GM12865 (cell line): ENCODE data around the gene AP3S1.
"Not testable (repeated sequence)": the region's sequence is repeated elsewhere in the genome, so short reads cannot be mapped to it uniquely, and the experiment has no call there.

Experiments used
- DNase-seq: peaks from one replicate; pipeline ENCODE4 v3.0.0; 2010; ENCODE audit warnings: low read depth
- H3K4me3 ChIP-seq: 2 replicates; pipeline ENCODE4 v1.5.1; 2011; ENCODE audit warnings: mild to moderate bottlenecking, low read depth, low read length, control low read depth
- TF ChIP-seq, protein P1 (sequence below): IDR thresholded peaks from 2 replicates; pipeline ENCODE4 v1.5.1; 2011; ENCODE audit warnings: low read length, control low read depth, low read depth, inconsistent platforms; ENCODE audit not compliant: insufficient read depth; ENCODE audit errors: missing control alignments

Gene AP3S1

DNA sequence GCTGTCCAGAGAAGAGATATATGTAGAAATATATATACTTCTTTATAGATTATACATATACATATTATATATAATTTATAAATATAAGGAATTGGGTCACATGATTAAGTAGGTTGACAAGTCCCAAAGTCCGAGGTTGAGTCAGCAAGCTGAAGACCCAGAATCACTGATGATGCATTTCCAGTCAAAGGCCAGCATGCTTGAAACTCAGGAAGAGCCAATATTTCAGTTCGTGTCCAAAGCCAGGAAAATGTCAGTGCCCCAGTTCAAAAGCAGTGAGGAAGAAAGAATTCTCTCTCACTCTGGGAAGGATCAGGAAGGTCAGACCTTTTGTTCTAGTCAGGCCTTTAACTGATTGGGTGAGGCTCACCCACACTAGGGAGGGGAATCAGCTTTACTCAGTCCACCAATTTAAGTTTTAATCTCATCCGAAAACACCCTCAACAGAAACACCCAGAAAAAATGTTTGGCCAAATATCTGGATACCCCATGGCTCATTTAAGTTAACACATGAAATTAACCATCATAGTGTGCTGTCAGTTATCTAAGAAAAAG, 78.5 kb downstream of the AP3S1 start:
- no peak overlapping the region for H3K4me3 ChIP-seq
- TF ChIP-seq, protein P1, sequence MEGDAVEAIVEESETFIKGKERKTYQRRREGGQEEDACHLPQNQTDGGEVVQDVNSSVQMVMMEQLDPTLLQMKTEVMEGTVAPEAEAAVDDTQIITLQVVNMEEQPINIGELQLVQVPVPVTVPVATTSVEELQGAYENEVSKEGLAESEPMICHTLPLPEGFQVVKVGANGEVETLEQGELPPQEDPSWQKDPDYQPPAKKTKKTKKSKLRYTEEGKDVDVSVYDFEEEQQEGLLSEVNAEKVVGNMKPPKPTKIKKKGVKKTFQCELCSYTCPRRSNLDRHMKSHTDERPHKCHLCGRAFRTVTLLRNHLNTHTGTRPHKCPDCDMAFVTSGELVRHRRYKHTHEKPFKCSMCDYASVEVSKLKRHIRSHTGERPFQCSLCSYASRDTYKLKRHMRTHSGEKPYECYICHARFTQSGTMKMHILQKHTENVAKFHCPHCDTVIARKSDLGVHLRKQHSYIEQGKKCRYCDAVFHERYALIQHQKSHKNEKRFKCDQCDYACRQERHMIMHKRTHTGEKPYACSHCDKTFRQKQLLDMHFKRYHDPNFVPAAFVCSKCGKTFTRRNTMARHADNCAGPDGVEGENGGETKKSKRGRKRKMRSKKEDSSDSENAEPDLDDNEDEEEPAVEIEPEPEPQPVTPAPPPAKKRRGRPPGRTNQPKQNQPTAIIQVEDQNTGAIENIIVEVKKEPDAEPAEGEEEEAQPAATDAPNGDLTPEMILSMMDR: no peak
- DNase-seq: no peak

DNA sequence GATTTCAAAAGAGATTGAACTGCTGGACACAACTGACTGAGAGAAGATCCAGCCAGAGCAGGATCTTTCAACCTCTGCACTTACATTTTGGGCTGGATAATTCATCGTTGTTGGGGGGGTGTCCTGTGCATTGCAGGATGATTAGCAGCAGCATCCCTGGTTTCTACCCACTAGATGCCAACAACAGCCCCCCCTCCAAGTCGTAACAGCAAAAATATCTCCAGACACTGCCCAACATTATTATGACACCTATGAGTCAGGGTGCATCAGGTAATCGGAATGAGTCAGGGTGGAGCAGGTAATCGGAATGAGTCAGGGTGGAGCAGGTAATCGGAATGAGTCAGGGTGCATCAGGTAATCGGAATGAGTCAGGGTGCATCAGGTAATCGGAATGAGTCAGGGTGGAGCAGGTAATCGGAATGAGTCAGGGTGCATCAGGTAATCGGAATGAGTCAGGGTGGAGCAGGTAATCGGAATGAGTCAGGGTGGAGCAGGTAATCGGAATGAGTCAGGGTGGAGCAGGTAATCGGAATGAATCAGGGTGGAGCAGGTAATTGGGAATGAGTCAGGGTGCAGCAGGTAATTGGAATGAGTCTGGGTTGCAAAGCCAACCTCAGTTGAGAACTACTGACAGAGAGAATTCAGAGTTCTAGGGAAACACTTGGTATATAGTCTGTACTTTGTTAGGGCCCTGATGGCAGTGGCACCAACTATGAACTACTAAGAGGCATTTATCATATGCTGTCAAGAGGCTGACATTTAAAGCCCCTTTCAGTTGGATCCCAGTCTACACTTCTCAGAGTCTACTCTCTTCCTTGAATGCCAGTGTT, 87.1 kb downstream of the AP3S1 start:
- H3K4me3 ChIP-seq, DNase-seq: not testable (repeated sequence)

DNA sequence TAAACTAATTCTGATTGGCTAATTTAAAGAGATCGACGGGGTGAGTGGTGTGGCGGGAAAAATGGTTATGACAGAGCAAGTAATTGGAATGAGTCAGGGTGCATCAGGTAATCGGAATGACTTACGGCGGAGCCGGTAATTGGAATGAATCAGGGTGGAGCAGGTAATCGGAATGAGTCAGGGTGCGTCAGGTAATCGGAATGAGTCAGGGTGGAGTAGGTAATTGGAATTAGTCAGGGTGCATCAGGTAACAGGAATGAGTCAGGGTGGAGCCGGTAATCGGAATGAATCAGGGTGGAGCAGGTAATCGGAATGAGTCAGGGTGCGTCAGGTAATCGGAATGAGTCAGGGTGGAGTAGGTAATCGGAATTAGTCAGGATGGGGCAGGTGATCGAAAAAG, 88.4 kb downstream of the AP3S1 start:
- DNase-seq: not testable (repeated sequence)

DNA sequence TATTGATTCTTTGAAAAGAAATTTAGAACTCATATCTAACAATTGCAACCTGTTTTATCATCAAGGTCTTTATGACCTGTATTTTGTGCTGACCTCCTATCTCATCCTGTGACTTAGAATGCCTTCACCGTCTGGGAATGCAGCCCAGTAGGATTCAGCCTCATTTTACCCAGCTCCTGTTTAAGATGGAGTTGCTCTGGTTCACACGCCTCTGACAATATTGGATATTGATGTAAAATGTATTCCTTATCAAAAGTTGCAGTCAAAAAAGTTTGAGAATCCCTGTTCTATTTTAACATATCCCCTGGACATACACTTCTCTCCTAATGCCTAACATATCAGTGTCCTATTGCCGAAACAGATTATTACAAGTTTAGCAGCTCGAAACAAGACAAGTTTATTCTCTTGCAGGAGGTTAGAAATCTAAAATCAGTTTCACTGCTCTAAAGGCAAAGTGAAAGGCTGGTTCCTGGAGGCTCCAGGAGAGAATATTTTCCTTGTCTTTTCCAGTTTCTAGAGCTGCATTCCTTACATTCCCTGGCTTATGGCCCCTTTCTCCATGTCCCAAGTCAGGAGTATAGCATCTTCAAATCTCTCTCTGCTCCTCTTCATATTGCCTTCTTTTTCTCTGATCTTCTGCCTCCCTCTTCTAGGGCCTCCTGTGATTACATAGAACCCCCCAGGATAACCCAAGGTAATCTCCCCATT, 89.0 kb downstream of the AP3S1 start:
- TF ChIP-seq, protein P1: no peak
- no peak overlapping the region for H3K4me3 ChIP-seq
- no peak for DNase-seq

More for the DNA sequence above, 88.4 kb downstream of the AP3S1 start:
- H3K4me3 ChIP-seq: not testable (repeated sequence)

DNA sequence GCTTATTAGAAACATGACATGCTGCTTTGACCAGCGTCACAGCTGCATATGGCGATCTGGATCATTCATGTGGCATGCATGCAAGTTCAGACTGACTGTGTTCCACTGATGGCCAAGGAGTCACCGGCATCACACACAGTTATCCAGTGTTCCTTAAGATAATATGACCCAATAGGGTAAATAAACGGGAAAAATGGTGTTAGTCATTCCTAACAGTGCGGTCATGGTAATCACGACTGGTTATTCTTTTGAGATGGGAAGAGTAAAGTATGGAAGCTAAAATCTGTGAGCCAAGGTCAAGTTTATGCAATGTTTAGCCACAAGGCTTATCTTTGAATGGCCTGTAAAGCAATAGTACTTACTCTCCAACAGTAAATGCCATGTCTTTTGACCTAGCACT, 91.3 kb downstream of the AP3S1 start:
- H3K4me3 ChIP-seq: no peak overlapping the region
- no peak for DNase-seq
- TF ChIP-seq, protein P1: no peak

DNA sequence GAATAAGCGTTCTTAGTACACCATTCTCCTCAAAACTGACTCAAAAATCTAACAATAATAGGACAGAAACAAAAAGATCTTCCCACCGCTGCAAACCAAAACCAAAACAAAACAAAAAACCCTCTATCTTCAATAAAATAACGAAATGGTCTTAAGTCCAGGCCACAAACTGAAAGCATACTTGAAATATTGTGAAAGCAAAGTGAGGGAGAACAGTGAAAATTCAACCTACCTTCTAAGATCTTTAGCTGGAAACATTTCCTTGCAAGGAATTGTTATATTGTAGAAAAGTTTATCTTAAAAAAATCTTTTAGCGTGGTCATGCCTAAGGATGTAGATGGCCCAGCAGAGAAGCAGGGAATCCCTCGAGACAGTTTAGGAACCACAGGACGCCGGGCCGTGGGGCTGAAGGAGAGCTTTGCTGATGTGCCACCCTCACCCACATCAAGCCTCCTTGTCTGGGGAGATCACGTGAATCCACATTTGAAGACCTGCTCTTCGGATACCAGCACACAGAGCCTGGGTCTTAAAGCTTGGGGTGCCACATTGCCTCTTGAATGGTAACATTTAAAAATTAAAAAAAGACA, 92.7 kb downstream of the AP3S1 start:
- no peak for DNase-seq
- no peak overlapping the region for H3K4me3 ChIP-seq
- TF ChIP-seq, protein P1: no peak

DNA sequence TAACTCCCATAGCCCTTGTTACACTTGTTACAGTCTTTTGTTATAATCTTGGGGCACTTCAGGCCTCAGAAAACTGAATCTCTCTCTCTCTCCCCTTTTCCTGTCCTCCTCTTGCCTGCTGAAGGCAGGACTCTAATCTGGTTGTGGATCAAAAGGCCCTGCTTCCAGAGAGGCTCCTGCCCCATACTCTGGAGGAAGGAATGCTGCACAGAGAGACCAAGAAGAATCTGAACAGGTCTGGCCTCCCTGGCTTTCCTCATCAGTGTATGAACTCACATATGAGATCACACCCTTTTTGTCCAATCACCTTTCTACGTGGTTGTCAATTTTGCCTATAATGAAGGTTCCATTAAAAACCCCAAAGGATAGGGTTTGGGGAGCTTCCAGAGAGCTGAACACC, 94.3 kb downstream of the AP3S1 start:
- no peak overlapping the region for H3K4me3 ChIP-seq
- no peak for DNase-seq
- TF ChIP-seq, protein P1: no peak

DNA sequence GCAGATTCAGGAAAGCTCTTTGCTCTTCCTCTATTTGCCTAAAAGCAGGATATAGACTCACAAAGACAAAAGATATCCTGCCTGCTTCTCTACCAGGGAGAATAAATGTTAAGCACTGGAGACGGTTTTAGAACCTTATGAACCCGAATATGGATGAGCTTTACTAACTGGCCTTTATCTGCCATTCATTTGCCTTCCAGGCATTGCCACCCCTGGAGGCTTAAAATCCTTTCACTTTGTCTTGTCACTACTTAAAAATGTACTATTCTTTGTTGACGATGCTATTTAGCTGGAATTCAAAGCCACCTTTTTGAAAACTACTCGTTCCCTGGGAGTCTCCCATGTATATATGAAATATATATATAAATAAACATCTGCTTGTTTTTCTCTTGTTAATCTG, 97.3 kb downstream of the AP3S1 start:
- no peak for DNase-seq
- H3K4me3 ChIP-seq: no peak overlapping the region
- TF ChIP-seq, protein P1: no peak
